Fibroblast of lung (primary cell): ENCODE results near the gene SLC16A9.

Experiments used
- EZH2 ChIP-seq: IDR thresholded peaks from 2 replicates; pipeline ENCODE4 v1.5.1; 2012; ENCODE audit warnings: low read length, control low read depth, mild to moderate bottlenecking; ENCODE audit errors: missing control alignments
- TF ChIP-seq, protein P1 (sequence below), 2 donors: IDR thresholded peaks in 1 of 2; conservative IDR thresholded peaks in 1 of 2; 1 replicate in 1 of 2; 2 replicates in 1 of 2; pipeline ENCODE4 v1.5.1; 2011 to 2012; ENCODE audit warnings: low read length in 2 of 2, control low read depth in 1 of 2, inconsistent platforms in 1 of 2, low read depth in 1 of 2, mild to moderate bottlenecking in 1 of 2

DNA sequence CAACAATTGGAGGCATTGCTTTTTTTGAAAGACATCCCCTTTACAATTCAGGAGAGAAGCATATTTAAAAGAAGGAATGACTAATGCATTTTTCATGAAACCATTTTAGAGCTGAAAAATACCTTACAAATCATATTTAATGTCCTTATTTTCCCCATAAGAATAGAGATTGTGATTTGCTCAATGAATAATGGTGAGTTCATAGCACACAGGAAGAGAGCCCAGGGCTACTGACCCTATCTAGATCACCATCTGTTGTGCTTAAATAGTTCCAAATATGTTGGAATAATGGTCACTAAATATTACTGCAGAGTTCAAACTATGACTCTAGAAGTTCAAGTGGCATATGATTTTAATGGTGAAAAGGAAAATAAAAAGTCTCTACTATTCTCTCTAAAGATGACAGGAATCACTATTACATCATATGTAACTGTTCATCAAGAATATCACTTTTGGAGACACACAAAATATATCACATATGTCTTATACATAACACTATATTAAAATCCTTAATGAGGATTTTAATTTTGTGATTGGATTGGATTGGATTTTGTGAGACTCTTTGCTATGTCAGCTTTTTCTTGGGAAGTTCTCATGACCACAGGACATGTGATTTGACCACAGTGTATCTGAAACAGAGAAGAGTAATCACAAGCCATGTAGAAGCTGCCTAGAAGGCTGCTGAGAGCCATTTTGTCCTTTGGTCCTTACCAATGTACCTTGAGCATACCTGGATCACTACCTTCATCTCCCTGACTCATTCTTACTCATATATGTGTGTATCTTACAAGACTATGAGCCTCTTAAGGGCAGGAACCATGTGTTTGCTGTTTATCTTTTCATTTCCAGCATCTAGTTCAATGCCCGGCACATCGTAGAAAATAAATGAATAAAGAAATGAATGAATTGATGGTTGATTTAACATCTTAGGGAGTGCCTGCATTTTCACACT is 26.4 kb downstream of the SLC16A9 start:
- TF ChIP-seq, protein P1, sequence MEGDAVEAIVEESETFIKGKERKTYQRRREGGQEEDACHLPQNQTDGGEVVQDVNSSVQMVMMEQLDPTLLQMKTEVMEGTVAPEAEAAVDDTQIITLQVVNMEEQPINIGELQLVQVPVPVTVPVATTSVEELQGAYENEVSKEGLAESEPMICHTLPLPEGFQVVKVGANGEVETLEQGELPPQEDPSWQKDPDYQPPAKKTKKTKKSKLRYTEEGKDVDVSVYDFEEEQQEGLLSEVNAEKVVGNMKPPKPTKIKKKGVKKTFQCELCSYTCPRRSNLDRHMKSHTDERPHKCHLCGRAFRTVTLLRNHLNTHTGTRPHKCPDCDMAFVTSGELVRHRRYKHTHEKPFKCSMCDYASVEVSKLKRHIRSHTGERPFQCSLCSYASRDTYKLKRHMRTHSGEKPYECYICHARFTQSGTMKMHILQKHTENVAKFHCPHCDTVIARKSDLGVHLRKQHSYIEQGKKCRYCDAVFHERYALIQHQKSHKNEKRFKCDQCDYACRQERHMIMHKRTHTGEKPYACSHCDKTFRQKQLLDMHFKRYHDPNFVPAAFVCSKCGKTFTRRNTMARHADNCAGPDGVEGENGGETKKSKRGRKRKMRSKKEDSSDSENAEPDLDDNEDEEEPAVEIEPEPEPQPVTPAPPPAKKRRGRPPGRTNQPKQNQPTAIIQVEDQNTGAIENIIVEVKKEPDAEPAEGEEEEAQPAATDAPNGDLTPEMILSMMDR (conservative IDR thresholded peaks at IDR 0.05 in 1 of 2, IDR thresholded peaks at IDR 0.05 in 1 of 2; ENCODE audit: low read depth in 1 of 2, low read length in 2 of 2): no peak
- TF ChIP-seq EZH2: no peak
